LNCAP (cell line): ENCODE results near the gene FBLIM1.

Source experiments
- CTCF ChIP-seq: fragments of 450-650 bp; IDR thresholded peaks from 2 replicates; pipeline ENCODE4 v1.5.1; 2017; ENCODE audit warnings: mild to moderate bottlenecking

Gene FBLIM1

GRCh38 chr1:15737324-15738319 is 21.0 kb upstream of the FBLIM1 start:
- TF ChIP-seq CTCF: no peak

- no peak for TF ChIP-seq CTCF
Observed at GRCh38 chr1:15738416-15739113, 20.0 kb upstream of the FBLIM1 start.

GRCh38 chr1:15739259-15739658 is 19.3 kb upstream of the FBLIM1 start:
- TF ChIP-seq CTCF: no peak

- no peak for TF ChIP-seq CTCF
Observed at GRCh38 chr1:15739745-15740144, 18.9 kb upstream of the FBLIM1 start.

- TF ChIP-seq CTCF: peak; percentile 68
Observed at GRCh38 chr1:15740924-15741850, 17.4 kb upstream of the FBLIM1 start.

GRCh38 chr1:15742339-15742801 is 16.2 kb upstream of the FBLIM1 start, which contains the start of gene TMEM82:
TMEM82 (plus strand) TSS chr1:15742499; CDS start chr1:15742560, 61 bp downstream.
- TF ChIP-seq CTCF: no peak
